Glomerular visceral epithelial cell (primary cell): ENCODE measurements around the gene GABRA5.

Experiments
- DNase-seq: peaks from one replicate; pipeline ENCODE4 v3.0.0-alpha.2; 2016; ENCODE audit errors: extremely low spot score

GABRA5 gene

DNA sequence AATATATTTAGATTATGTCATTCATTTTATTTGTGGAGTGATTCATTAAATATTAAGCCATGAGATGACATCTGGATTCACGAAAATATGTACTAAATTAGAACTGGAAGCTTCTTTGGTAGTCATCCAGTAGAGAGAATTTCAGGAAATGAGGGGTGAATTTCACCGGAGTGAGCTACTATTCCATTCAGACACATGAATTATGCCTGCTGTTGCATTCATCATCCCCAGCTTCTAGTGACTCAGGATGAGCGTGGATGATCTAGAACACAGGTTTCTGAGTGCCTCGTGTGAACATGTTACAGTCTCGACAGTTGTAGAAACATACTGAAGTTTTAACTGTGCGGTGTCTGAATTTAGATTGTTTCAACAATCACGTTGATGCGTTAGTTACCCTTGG, 61.2 kb downstream of the GABRA5 start:
- DNase-seq: no peak

DNA sequence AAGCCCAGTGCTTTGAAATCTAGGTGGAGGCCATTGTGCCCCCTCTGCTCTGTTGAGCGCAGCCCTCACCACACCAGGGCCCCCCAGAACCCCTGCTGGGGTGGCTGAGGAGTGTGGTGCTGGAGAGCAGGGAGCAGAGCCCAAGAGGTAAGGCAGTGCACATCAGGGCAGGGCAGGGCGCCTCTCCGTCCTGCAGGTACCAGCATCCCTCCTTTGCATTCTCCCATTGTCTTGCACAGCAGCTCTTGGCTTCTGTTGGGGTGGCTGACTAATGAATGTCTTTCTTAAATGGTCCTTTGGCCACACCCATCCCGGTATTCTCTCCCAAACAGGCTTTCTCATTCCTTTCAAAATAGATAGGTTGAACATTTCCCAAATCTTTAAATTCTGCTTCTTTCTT, 62.7 kb downstream of the GABRA5 start:
- no peak for DNase-seq

GRCh38 chr15:26934848-26935247, 68.0 kb downstream of the GABRA5 start:
- DNase-seq: no peak

GRCh38 chr15:26935322-26935721, 68.5 kb downstream of the GABRA5 start:
- no peak for DNase-seq

DNA sequence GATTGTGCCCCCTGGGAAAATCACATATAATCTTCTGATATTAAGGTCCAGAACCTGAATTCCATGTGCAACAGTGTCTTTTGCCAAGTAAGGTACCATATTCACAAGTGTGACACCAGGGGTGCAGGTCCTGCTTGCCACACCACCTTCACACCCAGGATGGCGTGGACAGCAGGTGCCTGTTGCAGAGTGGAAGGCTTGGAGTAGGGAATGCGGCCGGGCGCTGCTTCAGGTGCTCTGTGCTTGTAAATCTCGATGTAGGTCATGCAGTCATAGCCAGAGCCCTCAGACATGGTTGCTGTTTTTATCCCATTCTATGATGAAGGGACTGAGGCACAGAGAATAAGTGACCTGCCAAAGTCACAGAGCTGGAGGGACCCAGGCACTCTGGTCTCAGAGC, 69.6 kb downstream of the GABRA5 start:
- DNase-seq: no peak

DNA sequence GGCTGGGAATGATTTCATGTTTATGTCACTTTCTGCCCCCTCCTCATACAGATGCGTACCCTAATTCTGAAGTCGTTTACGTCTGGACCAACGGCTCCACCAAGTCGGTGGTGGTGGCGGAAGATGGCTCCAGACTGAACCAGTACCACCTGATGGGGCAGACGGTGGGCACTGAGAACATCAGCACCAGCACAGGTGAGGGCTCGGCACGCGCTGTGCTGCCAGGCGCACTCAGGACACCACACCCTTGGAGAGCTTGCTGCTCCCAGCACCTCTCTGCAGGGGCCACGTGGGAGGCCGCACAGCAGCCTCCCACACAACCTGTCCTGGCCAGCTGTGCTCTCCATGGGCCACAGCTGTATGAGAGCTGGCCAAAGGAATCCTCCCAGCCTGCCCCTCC, 70.3 kb downstream of the GABRA5 start:
- DNase-seq: no peak

- no peak for DNase-seq
Measured at GRCh38 chr15:26939398-26939797, 72.5 kb downstream of the GABRA5 start.

DNA sequence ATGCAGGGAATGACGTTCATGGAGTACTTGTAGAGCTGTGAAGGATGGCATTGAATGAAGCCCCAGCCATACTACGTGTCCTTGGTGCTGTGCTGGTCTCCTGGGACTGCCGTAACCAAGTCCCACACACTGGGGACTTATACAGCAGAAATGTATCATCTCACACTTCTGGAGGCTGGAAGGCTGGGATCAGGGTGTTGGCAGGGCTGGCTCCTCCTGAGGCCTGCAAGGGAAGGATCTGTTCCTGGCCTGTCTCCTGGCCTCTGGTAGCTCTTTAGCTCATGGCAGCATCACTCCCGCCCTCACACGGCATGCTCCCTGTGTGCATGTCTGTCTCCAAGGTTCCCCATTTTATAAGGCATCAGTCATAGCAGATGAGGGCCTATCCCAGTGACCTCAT, 74.6 kb downstream of the GABRA5 start:
- no peak for DNase-seq

DNA sequence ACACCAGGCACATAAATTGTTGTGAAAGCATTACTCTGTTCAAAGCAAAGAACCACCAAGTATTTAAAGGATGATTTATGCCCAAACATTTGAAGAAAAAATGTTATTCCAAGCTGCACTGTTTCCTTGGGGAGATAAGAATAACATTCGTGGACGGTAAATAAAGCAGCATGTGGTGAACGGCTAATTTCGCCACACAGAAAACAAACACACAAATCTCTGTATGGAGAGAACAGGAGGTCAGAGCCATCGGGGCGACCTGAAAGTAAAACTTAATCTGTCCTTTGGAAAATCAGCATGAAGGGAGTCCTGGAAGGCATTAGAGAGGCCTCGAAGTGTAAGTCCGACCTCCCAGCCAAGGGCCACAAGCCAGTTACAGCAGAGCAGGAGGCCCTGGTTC, 77.0 kb downstream of the GABRA5 start:
- DNase-seq: no peak

GRCh38 chr15:26945046-26945445, 78.2 kb downstream of the GABRA5 start:
- DNase-seq: no peak

DNA sequence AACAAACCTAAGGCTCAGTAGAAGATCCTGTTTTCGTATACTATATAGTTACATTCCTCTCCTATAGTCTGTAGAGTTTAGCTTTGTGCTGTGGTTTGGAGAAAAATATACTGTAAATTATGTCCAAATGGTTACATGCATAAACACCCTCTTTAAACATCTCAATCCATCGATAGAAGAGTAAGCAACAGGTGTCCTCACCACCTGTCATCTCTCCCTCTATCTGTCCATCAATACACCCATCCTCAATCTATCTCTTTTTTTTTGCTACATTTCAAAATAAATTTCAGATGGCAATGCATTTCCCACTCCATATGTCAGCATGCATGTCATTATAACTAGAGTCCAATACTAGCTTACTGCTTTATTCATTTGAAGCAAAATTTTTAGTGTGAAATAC, 83.1 kb downstream of the GABRA5 start:
- no peak for DNase-seq

DNA sequence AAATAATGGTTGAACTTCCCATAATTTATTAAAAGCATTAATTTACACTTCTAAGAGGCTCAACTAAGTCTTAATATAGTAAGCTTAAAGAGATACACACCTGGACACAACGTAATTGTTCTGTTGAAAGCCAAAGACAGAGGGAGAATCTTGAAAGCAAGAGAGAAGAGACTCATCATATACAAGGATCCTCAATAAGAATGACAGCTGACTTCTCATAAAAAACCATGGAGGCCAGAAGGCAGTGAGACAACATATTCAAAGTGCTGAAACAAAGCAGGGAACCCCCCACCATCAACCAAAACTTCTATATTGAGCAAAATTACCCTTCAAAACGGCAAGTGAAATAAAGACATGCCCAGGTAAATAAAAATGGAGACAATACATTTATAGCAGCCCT, 87.5 kb downstream of the GABRA5 start:
- no peak for DNase-seq

DNA sequence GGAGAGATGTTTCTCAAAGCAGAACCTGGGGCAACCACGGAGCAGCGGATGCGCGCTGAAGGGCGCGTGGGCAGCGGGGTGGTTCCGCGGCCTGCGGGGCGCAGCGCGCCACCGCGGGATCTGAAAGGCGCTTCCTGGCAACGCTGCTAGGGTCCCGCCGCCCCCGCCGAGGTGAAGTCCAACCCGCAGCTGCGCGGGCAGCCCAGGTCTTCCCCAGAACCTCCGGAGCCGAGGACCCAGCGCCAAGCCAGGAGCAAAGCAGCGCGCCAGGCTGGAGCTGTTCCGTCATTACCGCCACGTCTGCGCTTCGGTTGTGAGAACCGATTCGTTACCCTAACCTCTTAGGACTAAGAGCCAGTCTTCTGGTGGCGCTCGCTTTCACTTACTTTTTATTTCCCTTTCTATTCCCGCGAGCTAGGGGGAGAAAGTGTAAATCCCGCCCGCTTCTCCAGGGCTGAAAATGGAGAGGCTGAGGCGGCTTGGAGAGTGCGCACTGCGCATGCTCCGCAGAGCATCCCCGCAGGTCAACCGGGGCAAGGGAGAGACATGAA, 100.9 kb downstream of the GABRA5 start:
- no peak for DNase-seq

DNA sequence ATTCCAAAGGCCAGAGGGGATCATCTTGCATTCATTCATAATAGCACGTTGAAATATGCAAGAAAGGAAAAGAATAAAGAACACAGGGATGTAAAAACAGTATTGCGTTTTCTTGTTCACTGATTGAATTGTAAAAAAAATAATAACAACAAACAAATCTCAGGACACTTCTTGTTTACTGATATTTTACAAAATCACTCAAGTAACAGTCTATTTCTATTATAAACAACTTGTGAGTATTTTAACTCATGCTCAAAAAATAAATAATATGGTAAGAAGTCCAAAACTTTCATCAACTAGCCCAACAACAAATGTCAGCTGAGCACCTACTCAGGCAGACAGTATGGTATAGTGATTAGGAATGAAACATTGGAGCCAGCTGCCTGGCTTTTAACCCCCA, 101.9 kb downstream of the GABRA5 start:
- no peak for DNase-seq

DNA sequence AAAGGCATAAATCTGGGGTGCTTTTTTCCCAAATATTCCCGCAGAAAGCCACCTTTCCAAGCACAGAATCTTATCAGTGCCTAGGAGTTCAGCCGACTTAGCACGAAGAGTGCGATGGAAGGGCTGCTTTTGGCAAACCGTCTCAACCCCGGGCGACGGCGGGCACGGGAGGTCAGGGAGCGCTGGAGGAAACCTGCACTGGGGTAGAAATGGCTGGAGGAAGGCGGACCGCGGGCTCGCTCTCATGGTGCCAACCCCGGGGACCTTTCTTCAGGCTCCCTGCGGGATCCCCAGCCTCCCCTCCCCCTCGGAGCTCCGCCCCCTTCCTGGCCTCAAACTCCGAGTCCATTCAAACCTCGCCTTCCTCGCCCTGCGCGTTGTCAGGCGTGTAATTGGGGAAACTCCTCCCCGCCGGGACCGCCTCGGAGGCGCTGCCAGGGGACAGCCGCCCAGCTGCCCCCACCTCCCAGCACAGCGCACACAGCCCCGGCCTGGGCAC, 103.9 kb downstream of the GABRA5 start, which contains the start of gene GABRG3:
Gene GABRG3 (plus strand): TSS at position 470 of the 499 bp plus-strand sequence.
- no peak for DNase-seq

GRCh38 chr15:26971271-26972018, 104.6 kb downstream of the GABRA5 start:
- no peak for DNase-seq

- DNase-seq: no peak
Measured at GRCh38 chr15:26972636-26973035, 105.8 kb downstream of the GABRA5 start.

- no peak for DNase-seq
Measured at GRCh38 chr15:26974120-26974780, 107.4 kb downstream of the GABRA5 start.

- no peak for DNase-seq
Measured at GRCh38 chr15:26981492-26981891, 114.6 kb downstream of the GABRA5 start.

DNA sequence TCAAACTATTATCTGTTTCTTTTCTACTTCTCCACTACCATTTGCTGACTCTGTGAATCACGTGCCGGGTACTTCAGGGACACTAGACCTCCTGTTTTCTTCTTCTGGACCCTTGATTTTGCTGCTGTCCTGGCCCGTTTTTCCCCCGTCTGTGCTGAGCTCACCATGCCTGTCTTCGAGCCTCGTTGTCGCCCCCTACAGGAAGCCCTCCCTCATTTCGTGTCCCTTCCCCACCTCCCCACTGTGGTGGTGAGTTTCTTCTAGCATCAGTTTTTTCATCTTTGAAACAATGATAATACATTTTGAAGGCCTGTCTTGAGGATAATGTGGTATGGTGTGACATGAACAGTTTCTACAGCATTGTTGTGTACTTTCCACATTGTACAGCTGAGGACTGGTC, 117.0 kb downstream of the GABRA5 start:
- no peak for DNase-seq

DNA sequence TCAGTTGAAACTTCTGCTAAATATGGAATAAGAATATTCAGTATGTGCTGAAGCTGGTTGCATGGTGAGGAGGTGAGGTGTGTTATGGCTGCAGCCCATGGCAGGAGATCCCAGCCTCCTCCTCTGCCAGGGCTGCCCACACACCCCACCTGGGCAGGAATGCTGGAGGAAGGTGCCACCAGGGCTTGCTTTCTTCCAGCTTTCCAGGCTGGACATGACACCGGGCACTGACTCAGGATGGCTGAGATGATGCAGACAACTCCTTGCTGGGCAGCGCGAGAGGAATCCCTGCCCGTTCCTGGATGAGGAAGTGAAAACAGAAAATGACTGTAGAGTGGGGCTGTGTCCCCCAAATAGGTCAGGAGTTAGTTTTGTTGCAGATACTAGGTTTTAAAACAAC, 118.2 kb downstream of the GABRA5 start:
- no peak for DNase-seq

GRCh38 chr15:26996250-26996649, 129.4 kb downstream of the GABRA5 start:
- no peak for DNase-seq
